NT2/D1 (cell line): ENCODE data around the gene PDIA6.
"Not testable (repeated sequence)": the region's sequence is repeated elsewhere in the genome, so short reads cannot be mapped to it uniquely, and the experiment has no call there.

Source experiments
- DNase-seq: peaks from one replicate; pipeline ENCODE4 v3.0.0-alpha.2; 2011; ENCODE audit warnings: low read depth, low spot score
- H3K27me3 ChIP-seq: 2 replicates; pipeline ENCODE4 v1.6.0; 2011; ENCODE audit warnings: mild to moderate bottlenecking; ENCODE audit not compliant: insufficient read length, insufficient read depth
- H3K36me3 ChIP-seq: 2 replicates; pipeline ENCODE4 v1.6.1; 2011; ENCODE audit warnings: mild to moderate bottlenecking, low read length, mixed read lengths; ENCODE audit not compliant: insufficient read depth, insufficient read length
- H3K4me1 ChIP-seq: 2 replicates; pipeline ENCODE4 v1.5.1; 2011; ENCODE audit not compliant: insufficient read depth, insufficient read length
- H3K4me3 ChIP-seq: 2 replicates; pipeline ENCODE4 v1.5.1; 2011; ENCODE audit warnings: low read depth; ENCODE audit not compliant: insufficient read length
- H3K9ac ChIP-seq: 2 replicates; pipeline ENCODE4 v1.6.0; 2011; ENCODE audit warnings: low read depth; ENCODE audit not compliant: insufficient read length
- H3K9me3 ChIP-seq: 2 replicates; pipeline ENCODE4 v1.5.1; 2011; ENCODE audit warnings: mild to moderate bottlenecking, low read length; ENCODE audit not compliant: insufficient read depth
- SUZ12 ChIP-seq: IDR thresholded peaks from 2 replicates; pipeline ENCODE4 v1.6.1; 2011; ENCODE audit not compliant: insufficient read length, insufficient read depth; ENCODE audit errors: extremely low read depth
- YY1 ChIP-seq: IDR thresholded peaks from 2 replicates; pipeline ENCODE4 v1.6.1; 2011; ENCODE audit not compliant: insufficient read length, insufficient read depth
- ZNF274 ChIP-seq: IDR thresholded peaks from 2 replicates; pipeline ENCODE4 v1.6.1; 2011; ENCODE audit warnings: mild to moderate bottlenecking, low read depth, low read length

Gene PDIA6

GRCh38 chr2:10814571-10815331 is 2.2 kb upstream of the PDIA6 start:
- Histone ChIP-seq H3K9ac (peak overlapping the region; percentile 71), H3K4me3 (no peak overlapping the region), H3K9me3 (no peaks in the 10 kb centered on the region), H3K36me3 (peaks cover 2% of the 10 kb centered on the region), H3K27me3 (peaks cover 2% of the 10 kb centered on the region), H3K4me1 (peaks cover 5% of the 10 kb centered on the region)
- DNase-seq, result no peak
- TF ChIP-seq SUZ12 (no peak), ZNF274 (no peak)

- no peak overlapping the region for H3K4me3 ChIP-seq
- DNase-seq, result no peak
- TF ChIP-seq YY1 (no peak), SUZ12 (no peak), ZNF274 (no peak)
- H3K9ac ChIP-seq, result peak overlapping the region; percentile 56
- peaks cover 2% of the 10 kb centered on the region for H3K27me3 ChIP-seq
- peaks cover 2% of the 10 kb centered on the region for H3K36me3 ChIP-seq
- no peaks in the 10 kb centered on the region for H3K9me3 ChIP-seq
- H3K4me1 ChIP-seq, result peaks cover 5% of the 10 kb centered on the region
Measured at GRCh38 chr2:10814142-10814541, 1.6 kb upstream of the PDIA6 start.

- Histone ChIP-seq H3K4me3 (peak overlapping the region; percentile 22), H3K9ac (peak overlapping the region; percentile 15)
- H3K36me3 ChIP-seq, DNase-seq, H3K9me3 ChIP-seq, H3K4me1 ChIP-seq, H3K27me3 ChIP-seq: not testable (repeated sequence)
Measured at GRCh38 chr2:10813163-10814138, 866 bp upstream of the PDIA6 start.

GRCh38 chr2:10811517-10811916 is 1.1 kb downstream of the PDIA6 start:
- peak overlapping the region; percentile 68 for H3K9ac ChIP-seq
- no peaks in the 10 kb centered on the region for H3K9me3 ChIP-seq
- no peak for DNase-seq
- peak overlapping the region; percentile 61 for H3K4me3 ChIP-seq
- H3K4me1 ChIP-seq, result peaks cover 5% of the 10 kb centered on the region
- H3K27me3 ChIP-seq, result peaks cover 2% of the 10 kb centered on the region
- H3K36me3 ChIP-seq, result peaks cover 16% of the 10 kb centered on the region
- TF ChIP-seq SUZ12 (no peak), ZNF274 (no peak), YY1 (no peak)

- Histone ChIP-seq H3K9ac (no peak overlapping the region), H3K4me1 (peaks cover 5% of the 10 kb centered on the region), H3K36me3 (peaks cover 16% of the 10 kb centered on the region), H3K4me3 (no peak overlapping the region), H3K27me3 (peaks cover 2% of the 10 kb centered on the region), H3K9me3 (no peaks in the 10 kb centered on the region)
- DNase-seq, result no peak
- TF ChIP-seq SUZ12 (no peak), YY1 (no peak), ZNF274 (no peak)
Measured at GRCh38 chr2:10810202-10811161, 2.1 kb downstream of the PDIA6 start.

GRCh38 chr2:10806543-10806942 is 6.0 kb downstream of the PDIA6 start:
- H3K36me3 ChIP-seq, result peaks cover 25% of the 10 kb centered on the region
- DNase-seq, result no peak
- TF ChIP-seq YY1 (no peak), SUZ12 (no peak), ZNF274 (no peak)
- no peaks in the 10 kb centered on the region for H3K4me1 ChIP-seq
- H3K27me3 ChIP-seq, result no peaks in the 10 kb centered on the region
- H3K9me3 ChIP-seq, result no peaks in the 10 kb centered on the region
- no peak overlapping the region for H3K9ac ChIP-seq
- no peak overlapping the region for H3K4me3 ChIP-seq

- H3K9ac ChIP-seq, H3K27me3 ChIP-seq, DNase-seq, H3K4me1 ChIP-seq, H3K9me3 ChIP-seq, H3K4me3 ChIP-seq: not testable (repeated sequence)
- peaks cover 29% of the 10 kb centered on the region for H3K36me3 ChIP-seq
Measured at GRCh38 chr2:10805990-10806389, 6.6 kb downstream of the PDIA6 start.
